Measurements from ENCODE around the gene AVP. TPM values are rescaled to one million over a fixed set of nuclear protein-coding genes. Genes with fewer than 3 reads are reported as not detected.

The AVP gene
- total and polyA plus RNA-seq, 2 of the 13 experiments (the other 11 are each of a cell fraction or from before 2014, with no cell fraction given): 0.12 TPM; not detected in 1

- TF ChIP-seq ZNF574 (CRISPR knock-in tag; IDR thresholded peaks at IDR 0.05): no peak
- no peak for TF ChIP-seq U2AF2 (IDR thresholded peaks at IDR 0.05; ENCODE audit: low read depth, low read length)
- TF ChIP-seq ZSCAN21 (CRISPR knock-in tag; IDR thresholded peaks at IDR 0.05; ENCODE audit: borderline replicate concordance): no peak
- TF ChIP-seq NFKB2 (CRISPR knock-in tag; IDR thresholded peaks at IDR 0.05; ENCODE audit: borderline replicate concordance): 0 out of 2 replicates have a peak, but pooled peaks have one; percentile 16
- no peak for TF ChIP-seq KLF15 (CRISPR knock-in tag; IDR thresholded peaks at IDR 0.05; ENCODE audit: borderline replicate concordance)
- 0 out of 2 replicates have a peak, but pooled peaks have one; percentile 75 for TF ChIP-seq NPAS2 (CRISPR knock-in tag; IDR thresholded peaks at IDR 0.05; ENCODE audit: borderline replicate concordance)
- no peak for TF ChIP-seq IKZF4 (CRISPR knock-in tag; IDR thresholded peaks at IDR 0.05; ENCODE audit: borderline replicate concordance, low read depth, not compliant biosample characterization)
- no peak for TF ChIP-seq ZBTB4 (CRISPR knock-in tag; IDR thresholded peaks at IDR 0.05; ENCODE audit: borderline replicate concordance)
- TF ChIP-seq ZBTB38 (CRISPR knock-in tag; IDR thresholded peaks at IDR 0.05): peak; percentile 99
- no peak for TF ChIP-seq ZNF674 (CRISPR knock-in tag; IDR thresholded peaks at IDR 0.05; ENCODE audit: low read depth)
- no peak for TF ChIP-seq ZMAT5 (CRISPR knock-in tag; IDR thresholded peaks at IDR 0.05; ENCODE audit: borderline replicate concordance, low read depth)
- TF ChIP-seq SMAD1 (CRISPR knock-in tag; IDR thresholded peaks at IDR 0.05; ENCODE audit: borderline replicate concordance, low read depth): 0 out of 2 replicates have a peak, but pooled peaks have one; percentile 17
- TF ChIP-seq ZNF878 (CRISPR knock-in tag; IDR thresholded peaks at IDR 0.05): no peak
- TF ChIP-seq ZNF703 (CRISPR knock-in tag; IDR thresholded peaks at IDR 0.05; ENCODE audit: borderline replicate concordance): no peak
- TF ChIP-seq MYC (CRISPR knock-in tag; IDR thresholded peaks at IDR 0.05; ENCODE audit: borderline replicate concordance): 0 out of 2 replicates have a peak, but pooled peaks have one; percentile 36
- TF ChIP-seq BRD4 (CRISPR knock-in tag; IDR thresholded peaks at IDR 0.05): peak; percentile 86
- no peak for TF ChIP-seq TFDP2 (CRISPR knock-in tag; IDR thresholded peaks at IDR 0.05)
- TF ChIP-seq RAD21 (CRISPR knock-in tag; IDR thresholded peaks at IDR 0.05): no peak
- peak; percentile 63 for TF ChIP-seq ZFX (CRISPR knock-in tag; IDR thresholded peaks at IDR 0.05; ENCODE audit: low read depth)
- TF ChIP-seq KLF9 (CRISPR knock-in tag; IDR thresholded peaks at IDR 0.05; ENCODE audit: low read depth): 0 out of 2 replicates have a peak, but pooled peaks have one; percentile 2
- TF ChIP-seq HCFC1 (IDR thresholded peaks at IDR 0.05; ENCODE audit: low read depth, low read length): no peak
These were observed 18.2 kb upstream of the AVP start (continued) for GRCh38 chr20:3102575-3103368.

Data from HepG2 (cell line).